Aorta (tissue), 5 donors: ENCODE measurements around the gene CLEC1B. TPM values are rescaled to one million over a fixed set of nuclear protein-coding genes. Genes with fewer than 3 reads are reported as not detected.

Experiments
- ATAC-seq: fragments of 200-7000 bp; cut with Tn5 transposase; one replicate; pipeline ENCODE4 v1.9.1; 2022; ENCODE audit warnings: moderate library complexity; ENCODE audit not compliant: low FRiP score
- DNase-seq, 2 donors: peaks; one replicate each; pipeline ENCODE4 v3.0.0-alpha.2; 2020
- H3K27ac ChIP-seq, 2 donors: one replicate each; pipeline ENCODE4 v1.5.1; 2013; ENCODE audit warnings: low read length in 2 of 2, mild to moderate bottlenecking in 2 of 2, moderate library complexity in 2 of 2, control low read depth in 1 of 2, inconsistent platforms in 1 of 2, low read depth in 1 of 2
- H3K27me3 ChIP-seq, 2 donors: one replicate each; pipeline ENCODE4 v1.6.1; 2013; ENCODE audit warnings: control low read depth in 1 of 2, low read length in 1 of 2, mild to moderate bottlenecking in 1 of 2, moderate library complexity in 1 of 2; ENCODE audit not compliant: insufficient read depth in 2 of 2, control insufficient read depth in 1 of 2
- H3K36me3 ChIP-seq, 2 donors: one replicate each; pipeline ENCODE4 v1.6.1; 2013; ENCODE audit warnings: control low read depth in 1 of 2, low read length in 1 of 2, mild to moderate bottlenecking in 1 of 2; ENCODE audit not compliant: insufficient read depth in 2 of 2, control insufficient read depth in 1 of 2
- H3K4me1 ChIP-seq, 2 donors: one replicate each; pipeline ENCODE4 v1.6.1; 2013; ENCODE audit warnings: low read length in 2 of 2, control low read depth in 1 of 2, mild to moderate bottlenecking in 1 of 2, moderate library complexity in 1 of 2; ENCODE audit not compliant: insufficient read depth in 2 of 2, control insufficient read depth in 1 of 2
- H3K4me3 ChIP-seq, 2 donors: one replicate each; pipeline ENCODE4 v1.5.1; 2013; ENCODE audit warnings: low read length in 2 of 2, control low read depth in 1 of 2, mild to moderate bottlenecking in 1 of 2
- H3K9me3 ChIP-seq: one replicate; pipeline ENCODE4 v1.6.1; 2013; ENCODE audit warnings: mild to moderate bottlenecking, low read length; ENCODE audit not compliant: control insufficient read depth
- WGBS, 2 donors: extraction: QIAGEN DNeasy Blood & Tissue Kit; methylation state at CpG; one replicate each; pipeline ENCODE4 v1.1.7; 2013; 5-methylcytosine and 5-hydroxymethylcytosine counted together
- intact Hi-C, 2 donors: fragments of 100-400 bp; cut with DNase I; formaldehyde crosslinking; loops; one replicate each; pipeline versions ENCODE4 v1.14.2 to v1.15.0; 2022
- long read RNA-seq, 2 donors: library from polyadenylated mRNA; unstranded; transcript quantifications; one replicate each; pipeline ENCODE4 v2.0.0, GENCODE V29; 2020 to 2021
- polyA plus RNA-seq, 2 donors: library from polyadenylated mRNA; stranded (reverse); fragments of 200-250 nt; gene quantifications; one replicate each; pipeline ENCODE4 v1.2.3, GENCODE V29; 2013
- total RNA-seq, 2 donors: library from RNA; stranded (reverse); fragmentation: NEBNext Ultra II Directional; extraction: Animal tissue kit (Norgen Biotek cat#: 25700); gene quantifications; one replicate each; pipeline ENCODE4 v1.2.1, GENCODE V29; 2021
- donor health status: healthy with polysubstance abuse.
- donor health status: Bipolar disorder and iron deficiency.
- donor health status: DM: no; HTN: no; CAD: no.
- donor health status: DM: no; HTN: no; CAD: no.
- donor health status: DM: yes; HTN: yes; CAD: no.

The CLEC1B gene
- total RNA-seq = not detected
- polyA plus RNA-seq = not detected
- long read RNA-seq, donor 1 = 0 reads
- long read RNA-seq, donor 2 = 0 reads

DNA sequence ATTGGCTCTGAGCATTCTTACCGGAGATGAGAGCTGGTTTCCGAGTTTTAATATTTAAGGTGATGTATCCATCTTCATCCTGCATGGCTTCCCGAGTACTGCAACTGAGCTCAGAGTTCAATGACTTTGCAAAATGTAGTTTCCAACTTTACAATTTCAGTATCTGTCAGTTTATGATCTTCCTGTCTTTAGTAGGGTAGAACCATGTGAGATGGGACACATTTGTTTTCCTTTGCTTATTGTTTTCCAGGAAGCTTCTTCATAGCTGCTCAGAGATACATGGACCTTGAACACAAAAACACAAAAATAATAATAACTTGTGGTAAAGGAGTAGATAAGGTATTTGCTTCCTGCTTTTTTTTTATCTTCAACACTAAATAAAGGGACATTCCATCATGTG, at the start of gene CLEC1B:
Gene CLEC1B (minus strand): TSS at position 106 of the 400 bp plus-strand sequence. CDS start 21 bp downstream, at position 85.
- no peak within 1 kb of the TSS for H3K4me3 ChIP-seq
- 87 to 92% methylated on average over 3 of the region's 3 CpGs for WGBS, 2 donors

DNA sequence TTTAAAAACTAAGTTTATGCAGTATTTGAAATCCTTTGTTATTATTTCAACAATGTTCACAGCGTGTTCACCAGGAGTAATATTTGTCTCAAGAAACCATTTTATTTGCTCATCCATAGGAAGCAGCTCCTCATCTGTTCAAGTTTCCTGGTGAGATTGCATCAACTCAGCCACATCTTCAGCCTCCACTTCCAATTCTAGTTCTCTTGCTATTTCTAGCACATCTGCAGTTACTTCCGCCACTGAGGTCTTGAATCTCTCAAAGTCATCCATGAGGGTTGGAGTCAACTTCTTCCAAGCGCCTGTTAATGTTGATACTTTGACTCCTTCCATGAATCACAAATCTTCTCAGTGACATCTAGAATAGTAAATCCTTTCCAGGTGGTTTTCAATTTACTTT, 49.6 kb upstream of the CLEC1B start:
- DNase-seq = no peak
- H3K9me3 ChIP-seq = no peaks in the 10 kb centered on the region
- 62 to 65% methylated on average over 3 of the region's 3 CpGs for WGBS, 2 donors
- no peak overlapping the region for H3K4me3 ChIP-seq
- no peaks in the 10 kb centered on the region for H3K27me3 ChIP-seq
- H3K27ac ChIP-seq = no peak overlapping the region
- no peak for ATAC-seq
- intact Hi-C loops = no loop called here
- H3K4me1 ChIP-seq = no peaks in the 10 kb centered on the region
- no peaks in the 10 kb centered on the region for H3K36me3 ChIP-seq

More for the DNA sequence above, at the start of gene CLEC1B:
- Histone ChIP-seq H3K36me3 (no peaks in the 10 kb centered on the region), H3K4me1 (no peaks in the 10 kb centered on the region), H3K27ac (no peak within 1 kb of the TSS), H3K27me3 (no peaks in the 10 kb centered on the region), H3K9me3 (no peaks in the 10 kb centered on the region)
- DNase-seq (no peak), ATAC-seq (no peak)
- intact Hi-C loops = no loop called here

DNA sequence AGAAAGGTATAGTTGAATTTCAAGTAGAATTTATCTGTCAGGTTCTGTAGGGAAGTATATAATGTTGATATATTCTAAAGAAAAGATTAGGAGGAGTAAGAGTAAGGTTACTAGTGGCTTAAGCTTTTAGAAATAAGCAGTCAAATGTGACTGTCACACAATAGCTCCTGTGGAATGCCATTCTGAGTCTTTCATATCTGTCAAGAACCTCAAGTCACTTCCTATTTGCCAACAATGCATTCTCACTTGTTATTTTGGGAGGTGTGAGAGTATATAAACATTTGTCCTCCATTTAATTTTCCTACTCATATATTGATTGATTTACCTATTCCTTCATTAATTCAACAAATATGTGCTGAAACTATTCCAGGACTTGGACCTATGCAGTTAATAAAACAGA, 43.2 kb upstream of the CLEC1B start:
- intact Hi-C loops = no loop called here
- Histone ChIP-seq H3K9me3 (no peaks in the 10 kb centered on the region), H3K4me1 (no peaks in the 10 kb centered on the region), H3K36me3 (no peaks in the 10 kb centered on the region), H3K27me3 (no peaks in the 10 kb centered on the region), H3K4me3 (no peak overlapping the region), H3K27ac (no peak overlapping the region)
- no peak for ATAC-seq
- DNase-seq = no peak

GRCh38 chr12:10033783-10034545, 35.0 kb upstream of the CLEC1B start:
- H3K9me3 ChIP-seq = no peaks in the 10 kb centered on the region
- H3K4me3 ChIP-seq = no peak overlapping the region
- intact Hi-C loops = no loop called here
- H3K36me3 ChIP-seq = no peaks in the 10 kb centered on the region
- no peak for ATAC-seq
- H3K27me3 ChIP-seq = no peaks in the 10 kb centered on the region
- H3K4me1 ChIP-seq = no peaks in the 10 kb centered on the region
- no peak for DNase-seq
- WGBS, 2 donors = 35 to 40% methylated on average over 1 of the region's 1 CpG
- no peak overlapping the region for H3K27ac ChIP-seq

GRCh38 chr12:10031771-10032175, 32.9 kb upstream of the CLEC1B start:
- intact Hi-C loops = no loop called here

DNA sequence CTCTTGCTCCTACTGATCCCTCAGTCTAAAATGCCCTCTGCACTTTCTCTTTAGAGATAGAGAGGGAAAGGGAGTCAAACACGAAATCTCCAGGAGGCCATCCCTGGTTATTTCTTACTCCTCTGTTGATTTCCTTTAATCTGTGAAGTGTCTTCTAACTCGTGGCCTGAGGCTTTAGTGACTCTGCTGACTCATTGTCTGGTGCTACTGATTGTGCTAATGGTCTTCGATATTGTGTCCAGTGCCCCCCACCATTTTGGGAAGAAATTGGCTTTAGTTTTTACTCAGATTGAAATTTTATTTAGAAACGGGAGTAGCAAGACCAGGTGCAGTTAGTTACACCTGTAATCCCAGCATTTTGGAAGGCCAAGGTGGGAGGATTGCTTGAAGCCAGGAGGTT, 32.4 kb upstream of the CLEC1B start:
- intact Hi-C loops = no loop called here

More at GRCh38 chr12:10031771-10032175, 32.9 kb upstream of the CLEC1B start:
- H3K9me3 ChIP-seq = no peaks in the 10 kb centered on the region
- no peak for DNase-seq
- H3K4me1 ChIP-seq = no peaks in the 10 kb centered on the region
- H3K27ac ChIP-seq = no peak overlapping the region
- no peak for ATAC-seq
- 26 to 33% methylated on average over 5 of the region's 5 CpGs for WGBS, 2 donors
- no peaks in the 10 kb centered on the region for H3K36me3 ChIP-seq
- H3K4me3 ChIP-seq = no peak overlapping the region
- no peaks in the 10 kb centered on the region for H3K27me3 ChIP-seq

DNA sequence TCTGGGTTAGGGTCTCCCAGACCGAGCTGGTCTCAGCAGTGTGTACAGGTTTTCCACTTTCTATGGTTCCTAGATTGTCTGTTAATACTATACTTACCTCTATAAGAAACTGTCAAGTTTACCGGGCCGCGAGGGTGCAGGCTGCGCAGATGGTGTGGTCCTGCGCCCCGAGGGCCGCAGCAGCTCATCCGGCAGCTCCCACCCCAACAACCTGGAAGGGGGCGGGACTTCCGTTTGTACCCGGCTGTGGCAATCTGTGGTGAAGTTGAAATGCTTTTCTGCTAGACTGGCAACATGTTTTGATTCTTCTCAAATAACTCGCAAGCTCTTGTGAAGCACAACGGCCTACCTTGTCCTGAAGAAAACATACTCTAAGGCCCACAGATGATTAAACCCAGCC, 31.5 kb upstream of the CLEC1B start, which contains the start of gene CLEC9A:
Gene CLEC9A (plus strand): TSS at position 237 of the 400 bp plus-strand sequence. CDS start 22,006 bp downstream, outside the sequence.
- H3K4me1 ChIP-seq = no peaks in the 10 kb centered on the region
- H3K27ac ChIP-seq = no peak within 1 kb of the TSS
- ATAC-seq = no peak
- intact Hi-C loops = no loop called here
- no peaks in the 10 kb centered on the region for H3K27me3 ChIP-seq
- DNase-seq = no peak
- no peaks in the 10 kb centered on the region for H3K9me3 ChIP-seq
- H3K4me3 ChIP-seq = no peak within 1 kb of the TSS
- 95% methylated on average over 14 of the region's 14 CpGs for WGBS, 2 donors
- no peaks in the 10 kb centered on the region for H3K36me3 ChIP-seq

More for the DNA sequence above, 32.4 kb upstream of the CLEC1B start:
- no peak for DNase-seq
- Histone ChIP-seq H3K9me3 (no peaks in the 10 kb centered on the region), H3K27ac (no peak overlapping the region), H3K4me3 (no peak overlapping the region), H3K4me1 (no peaks in the 10 kb centered on the region), H3K36me3 (no peaks in the 10 kb centered on the region), H3K27me3 (no peaks in the 10 kb centered on the region)
- WGBS, 2 donors = 72 to 74% methylated on average over 4 of the region's 4 CpGs
- no peak for ATAC-seq

- Histone ChIP-seq H3K9me3 (no peaks in the 10 kb centered on the region), H3K27ac (no peak overlapping the region), H3K4me1 (no peaks in the 10 kb centered on the region), H3K4me3 (no peak overlapping the region), H3K27me3 (no peaks in the 10 kb centered on the region), H3K36me3 (no peaks in the 10 kb centered on the region)
- no peak for ATAC-seq
- WGBS, 2 donors = 55 to 59% methylated on average over 4 of the region's 4 CpGs
- no peak for DNase-seq
- intact Hi-C loops = no loop called here
Observed at GRCh38 chr12:10027721-10028120, 28.8 kb upstream of the CLEC1B start.

DNA sequence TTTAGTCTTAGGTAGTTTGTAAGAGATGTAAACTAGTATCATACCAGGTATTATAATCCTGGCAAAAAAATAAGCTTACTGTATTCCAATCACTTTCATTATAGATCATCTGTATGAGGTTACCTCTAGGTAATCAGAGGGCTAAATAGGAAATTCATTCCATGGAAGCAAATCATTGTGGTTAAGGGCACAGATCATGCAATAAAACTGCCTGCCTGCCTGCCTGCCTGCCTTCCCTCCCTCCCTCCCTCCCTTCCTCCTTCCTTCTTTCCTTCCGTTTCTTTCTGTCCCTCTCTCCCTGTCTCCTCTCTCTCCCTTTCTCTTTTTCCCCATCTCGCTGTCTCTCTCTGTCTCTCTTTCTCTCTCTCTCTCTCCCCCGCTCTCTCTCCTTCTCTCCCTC, 28.4 kb upstream of the CLEC1B start:
- intact Hi-C loops = no loop called here
- H3K27ac ChIP-seq = no peak overlapping the region
- WGBS, 2 donors = 67 to 69% methylated on average over 3 of the region's 3 CpGs
- no peak overlapping the region for H3K4me3 ChIP-seq
- DNase-seq = no peak
- H3K9me3 ChIP-seq = no peaks in the 10 kb centered on the region
- H3K4me1 ChIP-seq = no peaks in the 10 kb centered on the region
- no peaks in the 10 kb centered on the region for H3K27me3 ChIP-seq
- ATAC-seq = no peak
- no peaks in the 10 kb centered on the region for H3K36me3 ChIP-seq
